Central memory CD8-positive, alpha-beta T cell (primary cell): ENCODE data around the gene PALLD.

ENCODE experiments used
- ATAC-seq: fragments of 150-1000 bp; cut with Tn5 transposase; replicated peaks from 2 replicates; pipeline ENCODE4 v1.10.0; 2022; ENCODE audit warnings: mild to moderate bottlenecking, moderate FRiP score, moderate number of reproducible peaks; ENCODE audit not compliant: poor library complexity, severe bottlenecking; ENCODE audit errors: extremely low read depth
- DNase-seq, 2 donors: peaks; one replicate each; pipeline ENCODE4 v3.0.0; 2021; ENCODE audit warnings: low spot score in 2 of 2
- H3K27ac Mint-ChIP-seq: one replicate; pipeline ENCODE4 v1.8.0; 2022; ENCODE audit warnings: low read depth, mild to moderate bottlenecking, moderate library complexity, mixed read lengths
- H3K27me3 Mint-ChIP-seq: one replicate; pipeline ENCODE4 v1.8.0; 2022; ENCODE audit warnings: mixed read lengths
- H3K36me3 Mint-ChIP-seq: one replicate; pipeline ENCODE4 v1.8.0; 2022; ENCODE audit warnings: mild to moderate bottlenecking, moderate library complexity, mixed read lengths; ENCODE audit not compliant: insufficient read depth
- H3K4me1 Mint-ChIP-seq: one replicate; pipeline ENCODE4 v1.8.0; 2022; ENCODE audit warnings: mixed read lengths
- H3K4me3 Mint-ChIP-seq: one replicate; pipeline ENCODE4 v1.8.0; 2022; ENCODE audit warnings: mild to moderate bottlenecking, moderate library complexity, mixed read lengths
- H3K9me3 Mint-ChIP-seq: one replicate; pipeline ENCODE4 v1.8.0; 2022; ENCODE audit warnings: mixed read lengths

The PALLD gene

GRCh38 chr4:168825975-168826374 is 329.1 kb downstream of the PALLD start:
- H3K4me3 Mint-ChIP-seq = no peak overlapping the region
- ATAC-seq (no peak), DNase-seq (no peak)
- H3K36me3 Mint-ChIP-seq = no peaks in the 10 kb centered on the region
- no peaks in the 10 kb centered on the region for H3K9me3 Mint-ChIP-seq
- H3K27ac Mint-ChIP-seq = no peak overlapping the region
- H3K4me1 Mint-ChIP-seq = no peaks in the 10 kb centered on the region
- H3K27me3 Mint-ChIP-seq = peaks cover 35% of the 10 kb centered on the region

- no peak for ATAC-seq
- H3K27me3 Mint-ChIP-seq = peaks cover 42% of the 10 kb centered on the region
- H3K4me1 Mint-ChIP-seq = peaks cover 4% of the 10 kb centered on the region
- DNase-seq = no peak
- no peak overlapping the region for H3K27ac Mint-ChIP-seq
- no peaks in the 10 kb centered on the region for H3K9me3 Mint-ChIP-seq
- H3K36me3 Mint-ChIP-seq = no peaks in the 10 kb centered on the region
- no peak overlapping the region for H3K4me3 Mint-ChIP-seq
Measured at GRCh38 chr4:168826620-168827019, 329.8 kb downstream of the PALLD start.

GRCh38 chr4:168830777-168831512 is 334.1 kb downstream of the PALLD start:
- peak overlapping the region; percentile 82 for H3K4me3 Mint-ChIP-seq
- H3K9me3 Mint-ChIP-seq = no peaks in the 10 kb centered on the region
- H3K27me3 Mint-ChIP-seq = peaks cover 85% of the 10 kb centered on the region
- H3K36me3 Mint-ChIP-seq = no peaks in the 10 kb centered on the region
- no peak overlapping the region for H3K27ac Mint-ChIP-seq
- peaks cover 13% of the 10 kb centered on the region for H3K4me1 Mint-ChIP-seq
- DNase-seq = no peak
- no peak for ATAC-seq

- H3K36me3 Mint-ChIP-seq = no peaks in the 10 kb centered on the region
- H3K4me3 Mint-ChIP-seq = peak overlapping the region; percentile 82
- peak; percentile 20 for ATAC-seq
- H3K27ac Mint-ChIP-seq = no peak overlapping the region
- H3K4me1 Mint-ChIP-seq = peaks cover 13% of the 10 kb centered on the region
- no peaks in the 10 kb centered on the region for H3K9me3 Mint-ChIP-seq
- DNase-seq = no peak
- H3K27me3 Mint-ChIP-seq = peaks cover 89% of the 10 kb centered on the region
Measured at GRCh38 chr4:168831585-168831918, 334.7 kb downstream of the PALLD start.

GRCh38 chr4:168831919-168832762 is 335.3 kb downstream of the PALLD start:
- H3K27ac Mint-ChIP-seq = no peak overlapping the region
- DNase-seq (peak in 1 of 2 donors; percentile 21), ATAC-seq (peak; percentile 84)
- H3K36me3 Mint-ChIP-seq = no peaks in the 10 kb centered on the region
- H3K4me1 Mint-ChIP-seq = peaks cover 13% of the 10 kb centered on the region
- H3K27me3 Mint-ChIP-seq = peaks cover 89% of the 10 kb centered on the region
- H3K4me3 Mint-ChIP-seq = peak overlapping the region; percentile 82
- no peaks in the 10 kb centered on the region for H3K9me3 Mint-ChIP-seq

GRCh38 chr4:168832763-168833575 is 336.1 kb downstream of the PALLD start:
- Mint-ChIP-seq H3K36me3 (no peaks in the 10 kb centered on the region), H3K9me3 (no peaks in the 10 kb centered on the region), H3K27me3 (peaks cover 93% of the 10 kb centered on the region), H3K27ac (no peak overlapping the region), H3K4me3 (peak overlapping the region; percentile 82), H3K4me1 (peaks cover 13% of the 10 kb centered on the region)
- ATAC-seq = peak; percentile 25
- no peak for DNase-seq

GRCh38 chr4:168833881-168834280 is 337.0 kb downstream of the PALLD start:
- no peak for ATAC-seq
- H3K9me3 Mint-ChIP-seq = no peaks in the 10 kb centered on the region
- H3K27me3 Mint-ChIP-seq = peaks cover 96% of the 10 kb centered on the region

GRCh38 chr4:168835880-168836454 is 339.1 kb downstream of the PALLD start:
- Mint-ChIP-seq H3K27me3 (peaks cover 88% of the 10 kb centered on the region), H3K36me3 (no peaks in the 10 kb centered on the region)

More at GRCh38 chr4:168833881-168834280, 337.0 kb downstream of the PALLD start:
- peaks cover 13% of the 10 kb centered on the region for H3K4me1 Mint-ChIP-seq
- no peak overlapping the region for H3K27ac Mint-ChIP-seq
- no peak for DNase-seq
- H3K36me3 Mint-ChIP-seq = no peaks in the 10 kb centered on the region
- peak overlapping the region; percentile 82 for H3K4me3 Mint-ChIP-seq

GRCh38 chr4:168836490-168836889 is 339.6 kb downstream of the PALLD start:
- DNase-seq (no peak), ATAC-seq (no peak)
- no peaks in the 10 kb centered on the region for H3K9me3 Mint-ChIP-seq
- peaks cover 10% of the 10 kb centered on the region for H3K4me1 Mint-ChIP-seq
- H3K4me3 Mint-ChIP-seq = no peak overlapping the region
- no peak overlapping the region for H3K27ac Mint-ChIP-seq
- H3K36me3 Mint-ChIP-seq = no peaks in the 10 kb centered on the region
- peaks cover 83% of the 10 kb centered on the region for H3K27me3 Mint-ChIP-seq

More at GRCh38 chr4:168835880-168836454, 339.1 kb downstream of the PALLD start:
- Mint-ChIP-seq H3K9me3 (no peaks in the 10 kb centered on the region), H3K27ac (no peak overlapping the region), H3K4me1 (peaks cover 13% of the 10 kb centered on the region), H3K4me3 (no peak overlapping the region)
- ATAC-seq (no peak), DNase-seq (no peak)

- Mint-ChIP-seq H3K27ac (no peak overlapping the region), H3K27me3 (peaks cover 68% of the 10 kb centered on the region), H3K36me3 (no peaks in the 10 kb centered on the region), H3K4me1 (no peaks in the 10 kb centered on the region), H3K4me3 (no peak overlapping the region), H3K9me3 (no peaks in the 10 kb centered on the region)
- no peak for DNase-seq
- ATAC-seq = no peak
Measured at GRCh38 chr4:168837922-168838321, 341.1 kb downstream of the PALLD start.

GRCh38 chr4:168839758-168840391 is 343.0 kb downstream of the PALLD start:
- DNase-seq = no peak
- no peaks in the 10 kb centered on the region for H3K4me1 Mint-ChIP-seq
- no peaks in the 10 kb centered on the region for H3K9me3 Mint-ChIP-seq
- H3K4me3 Mint-ChIP-seq = no peak overlapping the region
- no peak overlapping the region for H3K27ac Mint-ChIP-seq
- no peak for ATAC-seq
- no peaks in the 10 kb centered on the region for H3K36me3 Mint-ChIP-seq
- peaks cover 65% of the 10 kb centered on the region for H3K27me3 Mint-ChIP-seq

GRCh38 chr4:168840392-168840763 is 343.5 kb downstream of the PALLD start:
- DNase-seq = no peak
- Mint-ChIP-seq H3K36me3 (no peaks in the 10 kb centered on the region), H3K4me3 (no peak overlapping the region), H3K4me1 (no peaks in the 10 kb centered on the region), H3K27me3 (peaks cover 64% of the 10 kb centered on the region), H3K27ac (no peak overlapping the region), H3K9me3 (no peaks in the 10 kb centered on the region)
- no peak for ATAC-seq
